DND-41 (cell line): ENCODE results near the gene DYNLT2B.

Experiments
- ATAC-seq: fragments of 200-7000 bp; cut with Tn5 transposase; 3 replicates; pipeline ENCODE4 v1.9.1; 2021; ENCODE audit warnings: low read depth; ENCODE audit not compliant: insufficient read depth
- DNase-seq: peaks from one replicate; pipeline ENCODE4 v3.0.0-alpha.2; 2020
- H2AFZ ChIP-seq: 2 replicates; pipeline ENCODE4 v1.6.0; 2012; ENCODE audit warnings: low read depth, low read length
- H3K27ac ChIP-seq: 2 replicates; pipeline ENCODE4 v1.5.1; 2012; ENCODE audit warnings: low read length, inconsistent platforms
- H3K27me3 ChIP-seq: fragments of 200-600 bp; sonication (generic); 2 replicates; pipeline ENCODE4 v1.6.0; 2012; ENCODE audit warnings: low read length, mild to moderate bottlenecking, inconsistent platforms; ENCODE audit not compliant: insufficient read depth, poor library complexity
- H3K36me3 ChIP-seq: 2 replicates; pipeline ENCODE4 v1.5.1; 2012; ENCODE audit warnings: low read length, inconsistent platforms; ENCODE audit not compliant: insufficient read depth
- H3K4me1 ChIP-seq: 2 replicates; pipeline ENCODE4 v1.5.1; 2012; ENCODE audit warnings: mild to moderate bottlenecking, low read length; ENCODE audit not compliant: insufficient read depth
- H3K4me2 ChIP-seq: 2 replicates; pipeline ENCODE4 v1.6.0; 2012; ENCODE audit warnings: mild to moderate bottlenecking, moderate library complexity, low read length, inconsistent platforms; ENCODE audit not compliant: insufficient read depth
- H3K4me3 ChIP-seq, 2 experiments: fragments of 200-600 bp in 1 of 2; shearing (Covaris generic) in 1 of 2; 2 replicates each; pipeline ENCODE4 v1.5.1; 2012 to 2016; ENCODE audit warnings: inconsistent platforms in 2 of 2, low read length in 2 of 2, mild to moderate bottlenecking in 2 of 2, low read depth in 1 of 2, moderate library complexity in 1 of 2
- H3K79me2 ChIP-seq: 2 replicates; pipeline ENCODE4 v1.6.0; 2012; ENCODE audit warnings: low read length, inconsistent platforms; ENCODE audit not compliant: insufficient read depth
- H3K9ac ChIP-seq: 2 replicates; pipeline ENCODE4 v1.6.0; 2012; ENCODE audit warnings: low read depth, mild to moderate bottlenecking, inconsistent platforms, low read length, moderate library complexity
- H3K9me3 ChIP-seq: 2 replicates; pipeline ENCODE4 v1.5.1; 2012; ENCODE audit warnings: low read length, moderate library complexity, mild to moderate bottlenecking, inconsistent platforms; ENCODE audit not compliant: insufficient read depth, severe bottlenecking
- H4K20me1 ChIP-seq: 2 replicates; pipeline ENCODE4 v1.6.0; 2012; ENCODE audit warnings: low read length; ENCODE audit not compliant: insufficient read depth
- CTCF ChIP-seq: IDR thresholded peaks from 2 replicates; pipeline ENCODE4 v1.5.1; 2012; ENCODE audit warnings: borderline replicate concordance, low read length, moderate library complexity, mild to moderate bottlenecking; ENCODE audit not compliant: poor library complexity, severe bottlenecking; ENCODE audit errors: extremely low read depth
- EZH2 ChIP-seq: IDR thresholded peaks from 3 replicates; pipeline ENCODE4 v1.6.1; 2012; ENCODE audit warnings: borderline replicate concordance, low read depth, mild to moderate bottlenecking, moderate library complexity, low read length, inconsistent platforms; ENCODE audit not compliant: severe bottlenecking

Gene DYNLT2B

GRCh38 chr3:196255776-196256175 lies 62.3 kb downstream of the DYNLT2B start:
- no peak overlapping the region for H3K27ac ChIP-seq
- H3K4me2 ChIP-seq, result no peak overlapping the region
- no peak overlapping the region for H3K4me3 ChIP-seq
- H2AFZ ChIP-seq, result no peak overlapping the region
- TF ChIP-seq CTCF (no peak), EZH2 (no peak)
- no peaks in the 10 kb centered on the region for H4K20me1 ChIP-seq
- H3K4me1 ChIP-seq, result no peaks in the 10 kb centered on the region
- no peaks in the 10 kb centered on the region for H3K9me3 ChIP-seq
- H3K9ac ChIP-seq, result no peak overlapping the region
- peaks cover 28% of the 10 kb centered on the region; the same call in 1 of the 2 replicates for H3K36me3 ChIP-seq
- 0 out of 2 replicates have a peak, but pooled peaks cover under 1% of the 10 kb centered on the region for H3K79me2 ChIP-seq
- ATAC-seq, result no peak
- no peak for DNase-seq
- no peaks in the 10 kb centered on the region for H3K27me3 ChIP-seq

- peaks cover 27% of the 10 kb centered on the region; the same call in 1 of the 2 replicates for H3K36me3 ChIP-seq
- H3K27me3 ChIP-seq, result no peaks in the 10 kb centered on the region
- no peak overlapping the region for H3K27ac ChIP-seq
- no peaks in the 10 kb centered on the region for H3K9me3 ChIP-seq
- no peaks in the 10 kb centered on the region for H3K79me2 ChIP-seq
- no peak overlapping the region for H3K9ac ChIP-seq
- H2AFZ ChIP-seq, result no peak overlapping the region
- TF ChIP-seq EZH2, result no peak
- no peak for TF ChIP-seq CTCF
- H3K4me2 ChIP-seq, result no peak overlapping the region
- H4K20me1 ChIP-seq, result no peaks in the 10 kb centered on the region
- no peak for DNase-seq
- no peaks in the 10 kb centered on the region for H3K4me1 ChIP-seq
- ATAC-seq, result no peak
- no peak overlapping the region for H3K4me3 ChIP-seq
Measured at GRCh38 chr3:196254376-196255283, 63.4 kb downstream of the DYNLT2B start.

- Histone ChIP-seq H3K27me3 (no peaks in the 10 kb centered on the region), H4K20me1 (no peaks in the 10 kb centered on the region), H3K4me1 (no peaks in the 10 kb centered on the region), H3K79me2 (no peaks in the 10 kb centered on the region), H2AFZ (no peak overlapping the region), H3K9me3 (no peaks in the 10 kb centered on the region), H3K4me2 (no peak overlapping the region), H3K4me3 (no peak overlapping the region), H3K9ac (no peak overlapping the region), H3K36me3 (peaks cover 35% of the 10 kb centered on the region), H3K27ac (no peak overlapping the region)
- no peak for TF ChIP-seq EZH2
- TF ChIP-seq CTCF, result no peak
- DNase-seq (no peak), ATAC-seq (no peak)
Measured at GRCh38 chr3:196251918-196252317, 66.1 kb downstream of the DYNLT2B start.
